HG03060 (cell line): Measurements from ENCODE around the gene TRIM41.
A peak's percentile ranks its signal among the peaks of the same experiment; 100 is the strongest.

ENCODE experiments used
- ATAC-seq: cut with Tn5 transposase; IDR thresholded peaks from one replicate; pipeline ENCODE4 v1.9.1; 2021; ENCODE audit warnings: low read depth, moderate number of reproducible peaks; ENCODE audit not compliant: unreplicated experiment

The TRIM41 gene

GRCh38 chr5:181229996-181230395, 6.9 kb downstream of the TRIM41 start:
- ATAC-seq: no peak

- ATAC-seq: no peak
Observed at GRCh38 chr5:181230551-181230950, 7.5 kb downstream of the TRIM41 start.

GRCh38 chr5:181231432-181231831, 8.4 kb downstream of the TRIM41 start:
- no peak for ATAC-seq

- no peak for ATAC-seq
Observed at GRCh38 chr5:181232593-181232992, 9.5 kb downstream of the TRIM41 start.

- no peak for ATAC-seq
Observed at GRCh38 chr5:181233088-181233800, 10.2 kb downstream of the TRIM41 start.

- no peak for ATAC-seq
Observed at GRCh38 chr5:181233801-181234454, 10.8 kb downstream of the TRIM41 start.

GRCh38 chr5:181234455-181235306, 11.6 kb downstream of the TRIM41 start:
- ATAC-seq: no peak

DNA sequence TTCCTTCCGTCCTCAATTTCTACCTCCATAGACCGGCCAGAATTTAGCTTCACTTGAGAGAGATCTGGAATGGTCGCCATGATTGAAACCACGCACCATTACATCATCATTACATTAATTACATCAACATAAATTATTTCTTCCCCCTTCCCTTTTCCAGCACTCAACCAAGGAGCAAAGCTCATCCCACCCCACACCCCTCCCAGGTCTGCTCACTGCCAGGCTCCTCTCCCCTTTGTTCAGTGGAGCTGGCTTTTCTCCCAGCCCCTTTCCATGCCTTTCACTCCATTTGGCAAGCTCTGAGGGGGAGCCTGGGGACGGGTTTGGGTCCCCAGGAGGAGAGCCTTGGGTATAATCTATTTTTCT, 12.2 kb downstream of the TRIM41 start:
- ATAC-seq: no peak

GRCh38 chr5:181235689-181236366, 12.7 kb downstream of the TRIM41 start:
- ATAC-seq: no peak

DNA sequence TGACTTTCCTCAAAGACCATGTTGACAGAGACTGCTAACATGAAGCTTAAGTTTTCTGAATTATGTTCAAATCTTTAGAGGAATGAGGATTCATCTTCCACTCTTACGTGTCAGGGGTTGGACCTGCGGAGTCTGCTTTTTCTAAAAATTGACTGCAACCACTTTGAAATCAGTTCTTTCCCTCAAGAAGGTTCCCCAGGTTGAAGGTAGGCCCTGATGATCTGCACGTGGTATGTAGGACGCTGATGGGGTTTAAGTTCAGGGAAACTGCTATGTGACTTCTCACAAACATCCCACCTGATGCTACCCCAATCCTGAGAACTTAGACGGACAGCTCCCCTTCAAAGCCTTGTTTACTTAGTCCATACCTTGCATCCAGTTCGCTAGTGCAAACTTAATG, 13.4 kb downstream of the TRIM41 start:
- no peak for ATAC-seq

- no peak for ATAC-seq
Observed at GRCh38 chr5:181236954-181237641, 14.0 kb downstream of the TRIM41 start.

DNA sequence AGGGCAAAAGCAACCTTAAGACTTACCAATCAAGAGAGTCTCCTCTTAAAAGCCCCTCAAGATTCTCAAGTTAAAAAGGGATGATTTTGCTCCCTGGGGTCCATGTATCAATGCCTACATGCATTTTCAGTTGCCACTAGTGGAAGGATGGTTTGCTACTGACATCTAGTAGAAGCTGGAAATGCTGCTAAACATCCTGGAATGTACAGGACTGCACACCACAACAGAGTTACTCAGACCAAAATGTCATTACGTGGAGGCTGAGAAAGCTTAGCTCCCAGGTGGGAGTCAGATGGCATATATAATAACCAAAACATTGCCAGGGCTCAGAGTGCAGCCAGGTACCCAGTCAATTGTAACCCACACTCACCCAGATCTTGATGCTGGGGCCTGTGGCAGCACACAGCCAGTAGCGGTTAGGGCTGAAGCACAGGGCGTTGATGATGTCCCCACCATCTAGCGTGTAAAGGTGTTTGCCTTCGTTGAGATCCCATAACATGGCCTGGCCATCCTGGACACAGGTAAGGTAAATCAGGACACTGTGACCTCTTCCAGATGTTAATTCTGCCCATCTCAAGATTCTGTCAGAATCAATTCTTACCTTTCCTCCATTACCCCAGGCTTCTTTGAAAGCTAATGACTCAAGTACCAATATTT, 14.8 kb downstream of the TRIM41 start:
- ATAC-seq: no peak

DNA sequence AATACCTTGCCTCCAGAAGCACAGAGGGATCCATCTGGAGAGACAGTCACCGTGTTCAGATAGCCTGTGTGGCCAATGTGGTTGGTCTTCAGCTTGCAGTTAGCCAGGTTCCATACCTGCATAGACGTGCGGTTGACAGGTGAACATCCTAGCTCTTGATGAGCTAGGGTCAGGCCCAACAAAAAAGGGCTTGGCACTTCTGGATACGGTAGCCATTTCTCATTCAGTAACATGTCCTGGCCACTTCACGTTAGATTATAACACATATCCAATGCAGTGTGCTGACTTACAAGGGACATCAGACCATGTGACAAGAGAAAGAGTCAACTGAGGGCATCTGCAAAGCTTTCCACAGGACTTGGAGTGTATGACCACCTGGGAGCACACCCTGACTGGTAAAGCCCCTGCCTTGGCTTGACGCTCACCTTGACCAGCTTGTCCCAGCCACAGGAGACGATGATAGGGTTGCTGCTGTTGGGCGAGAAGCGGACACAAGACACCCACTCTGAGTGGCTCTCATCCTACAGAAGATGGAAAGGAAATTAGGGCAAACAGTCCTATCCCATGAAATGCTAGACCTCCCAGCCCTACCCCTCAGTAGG, 16.1 kb downstream of the TRIM41 start:
- no peak for ATAC-seq

GRCh38 chr5:181241393-181241975, 18.4 kb downstream of the TRIM41 start:
- no peak for ATAC-seq

DNA sequence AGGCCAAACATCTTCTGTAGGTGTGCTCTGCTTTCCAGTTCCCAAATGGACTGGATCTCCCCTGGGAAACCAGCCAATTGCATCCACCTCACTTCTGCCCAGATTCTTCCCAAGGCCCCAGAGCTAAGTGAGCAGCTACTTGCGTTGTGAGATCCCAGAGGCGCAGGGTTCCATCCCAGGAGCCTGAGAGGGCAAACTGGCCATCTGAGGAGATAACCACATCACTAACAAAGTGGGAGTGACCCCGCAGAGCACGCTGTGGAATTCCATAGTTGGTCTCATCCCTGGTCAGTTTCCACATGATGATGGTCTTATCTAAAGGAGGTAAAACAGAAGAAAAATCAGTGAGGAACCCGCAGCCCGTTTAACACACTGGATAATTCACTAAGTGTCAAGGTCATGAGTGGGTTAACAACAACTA, 19.0 kb downstream of the TRIM41 start:
- no peak for ATAC-seq

- no peak for ATAC-seq
Observed at GRCh38 chr5:181243018-181243563, 20.0 kb downstream of the TRIM41 start.

- ATAC-seq: peak; percentile 52
Observed at GRCh38 chr5:181243564-181244343, 20.7 kb downstream of the TRIM41 start, which contains the start of gene RACK1. Gene RACK1, minus strand, starts transcription at chr5:181243906. Its CDS starts 106 bp downstream, at chr5:181243800.
